Stomach smooth muscle (tissue), 2 donors: ENCODE measurements around the gene PARL.

Source experiments
- H3K27ac ChIP-seq: one replicate; pipeline ENCODE4 v1.7.0; 2013; ENCODE audit warnings: mild to moderate bottlenecking, low read length, inconsistent platforms
- H3K27me3 ChIP-seq, 2 donors: one replicate each; pipeline ENCODE4 v1.7.0; 2013; ENCODE audit warnings: low read length in 2 of 2; ENCODE audit not compliant: insufficient read depth in 2 of 2, control insufficient read depth in 1 of 2
- H3K36me3 ChIP-seq, 2 donors: one replicate each; pipeline ENCODE4 v1.7.0; 2013; ENCODE audit warnings: low read length in 2 of 2; ENCODE audit not compliant: control insufficient read depth in 2 of 2, insufficient read depth in 2 of 2
- H3K4me1 ChIP-seq: one replicate; pipeline ENCODE4 v1.7.0; 2013; ENCODE audit warnings: low read length; ENCODE audit not compliant: control insufficient read depth, insufficient read depth
- H3K4me3 ChIP-seq, 2 donors: one replicate each; pipeline ENCODE4 v1.7.0; 2013; ENCODE audit warnings: low read length in 2 of 2
- H3K9ac ChIP-seq, 2 donors: one replicate each; pipeline ENCODE4 v1.7.0; 2013; ENCODE audit warnings: low read length in 2 of 2, mild to moderate bottlenecking in 1 of 2
- H3K9me3 ChIP-seq, 2 donors: one replicate each; pipeline ENCODE4 v1.7.0; 2013; ENCODE audit warnings: low read length in 2 of 2; ENCODE audit not compliant: control insufficient read depth in 2 of 2
- donor health status: healthy.
- donor health status: Pancreatic carcinoma.

Gene PARL

GRCh38 chr3:183808355-183808754 is 76.3 kb downstream of the PARL start:
- no peak overlapping the region for H3K27ac ChIP-seq

DNA sequence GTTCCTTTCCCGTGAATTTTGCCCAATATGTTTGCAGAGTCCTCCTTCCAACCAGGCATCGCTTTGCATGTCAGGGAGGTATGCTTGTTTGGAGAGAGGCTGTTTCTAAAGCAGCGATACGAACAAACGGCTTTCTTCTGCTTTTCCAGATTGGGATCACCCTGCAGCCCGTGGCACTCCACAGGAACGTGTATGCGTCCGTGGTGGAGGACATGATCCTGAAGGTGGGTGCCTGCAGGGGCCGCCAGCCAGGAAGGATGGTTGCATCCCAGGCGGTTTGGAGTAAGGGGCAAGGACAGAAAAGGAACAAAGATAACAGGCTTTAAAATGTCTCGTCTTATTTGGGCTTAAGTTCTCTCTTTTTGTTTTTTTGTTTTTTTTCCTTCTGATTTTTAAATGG is 76.8 kb downstream of the PARL start:
- H3K9ac ChIP-seq, result no peak overlapping the region
- no peak overlapping the region for H3K27ac ChIP-seq
- H3K4me1 ChIP-seq, result no peaks in the 10 kb centered on the region
- H3K9me3 ChIP-seq, result no peaks in the 10 kb centered on the region
- no peaks in the 10 kb centered on the region for H3K27me3 ChIP-seq
- H3K4me3 ChIP-seq, result no peak overlapping the region
- H3K36me3 ChIP-seq, result peaks cover 60% of the 10 kb centered on the region in 2 donors

More at GRCh38 chr3:183808355-183808754, 76.3 kb downstream of the PARL start:
- Histone ChIP-seq H3K9me3 (no peaks in the 10 kb centered on the region), H3K4me1 (no peaks in the 10 kb centered on the region), H3K9ac (no peak overlapping the region), H3K27me3 (no peaks in the 10 kb centered on the region), H3K36me3 (peaks cover 56 to 57% of the 10 kb centered on the region in 2 donors), H3K4me3 (no peak overlapping the region)

- no peaks in the 10 kb centered on the region for H3K27me3 ChIP-seq
- no peak overlapping the region for H3K4me3 ChIP-seq
- no peaks in the 10 kb centered on the region for H3K9me3 ChIP-seq
- H3K9ac ChIP-seq, result no peak overlapping the region
- no peak overlapping the region for H3K27ac ChIP-seq
- peaks cover 62% of the 10 kb centered on the region in 2 donors for H3K36me3 ChIP-seq
- no peaks in the 10 kb centered on the region for H3K4me1 ChIP-seq
These were observed 77.4 kb downstream of the PARL start for GRCh38 chr3:183807209-183807728.

GRCh38 chr3:183802989-183803388 is 81.7 kb downstream of the PARL start:
- H3K4me1 ChIP-seq, result no peaks in the 10 kb centered on the region
- H3K9ac ChIP-seq, result no peak overlapping the region
- H3K4me3 ChIP-seq, result no peak overlapping the region
- H3K27me3 ChIP-seq, result no peaks in the 10 kb centered on the region
- H3K36me3 ChIP-seq, result peaks cover 68 to 70% of the 10 kb centered on the region in 2 donors
- no peaks in the 10 kb centered on the region for H3K9me3 ChIP-seq
- H3K27ac ChIP-seq, result no peak overlapping the region

DNA sequence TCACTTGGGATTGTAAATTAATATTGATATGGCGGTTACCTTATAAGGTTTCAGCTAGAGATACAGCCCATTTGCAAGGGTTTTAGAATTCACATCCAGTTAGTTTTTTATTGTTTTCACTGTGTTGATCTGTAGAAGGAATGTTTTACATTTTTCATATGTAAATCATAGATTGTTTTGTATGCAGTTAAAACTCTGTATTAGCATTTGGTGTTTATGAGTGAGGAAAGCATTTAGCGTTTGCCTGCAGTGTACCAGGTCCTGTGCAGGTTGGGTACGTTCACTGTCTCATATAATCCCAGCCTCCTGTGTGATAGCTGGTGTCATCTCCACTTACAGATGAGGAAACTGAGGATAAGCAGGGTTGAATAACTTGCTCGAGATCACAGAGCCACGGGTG is 83.1 kb downstream of the PARL start:
- Histone ChIP-seq H3K4me3 (no peak overlapping the region), H3K27me3 (no peaks in the 10 kb centered on the region), H3K4me1 (no peaks in the 10 kb centered on the region), H3K9ac (no peak overlapping the region), H3K27ac (no peak overlapping the region), H3K9me3 (no peaks in the 10 kb centered on the region), H3K36me3 (peaks cover 58 to 60% of the 10 kb centered on the region in 2 donors)

GRCh38 chr3:183800243-183800863 is 84.3 kb downstream of the PARL start:
- Histone ChIP-seq H3K9ac (no peak overlapping the region), H3K9me3 (no peaks in the 10 kb centered on the region), H3K36me3 (peaks cover 50 to 51% of the 10 kb centered on the region in 2 donors), H3K27ac (no peak overlapping the region), H3K27me3 (no peaks in the 10 kb centered on the region), H3K4me1 (no peaks in the 10 kb centered on the region), H3K4me3 (no peak overlapping the region)

GRCh38 chr3:183799461-183799860 is 85.2 kb downstream of the PARL start:
- no peak overlapping the region for H3K9ac ChIP-seq

DNA sequence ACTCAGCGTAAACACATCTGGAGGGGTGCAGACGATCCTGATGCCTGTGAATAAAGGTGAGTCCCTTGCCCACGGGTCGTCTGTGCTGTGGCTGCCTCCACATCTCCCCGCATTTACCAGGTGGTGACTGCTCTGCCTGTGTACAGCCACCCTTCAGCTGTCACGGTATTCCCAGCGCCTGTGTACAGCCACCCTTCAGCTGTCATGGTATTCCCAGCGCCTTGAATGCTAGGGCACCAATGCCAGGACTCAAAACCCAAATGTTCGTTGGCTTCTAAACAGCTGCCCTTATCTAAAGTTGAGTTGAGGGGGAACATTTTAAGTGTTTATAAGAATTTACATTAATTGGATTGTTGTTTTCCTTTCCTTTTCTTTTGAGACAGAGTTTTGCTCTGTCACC is 86.7 kb downstream of the PARL start:
- no peaks in the 10 kb centered on the region for H3K27me3 ChIP-seq
- H3K27ac ChIP-seq, result no peak overlapping the region
- no peaks in the 10 kb centered on the region for H3K9me3 ChIP-seq
- H3K36me3 ChIP-seq, result peaks cover 41 to 43% of the 10 kb centered on the region in 2 donors
- no peaks in the 10 kb centered on the region for H3K4me1 ChIP-seq
- H3K4me3 ChIP-seq, result no peak overlapping the region
- H3K9ac ChIP-seq, result no peak overlapping the region

More at GRCh38 chr3:183799461-183799860, 85.2 kb downstream of the PARL start:
- H3K27ac ChIP-seq, result no peak overlapping the region
- H3K4me3 ChIP-seq, result no peak overlapping the region
- H3K4me1 ChIP-seq, result no peaks in the 10 kb centered on the region
- H3K9me3 ChIP-seq, result no peaks in the 10 kb centered on the region
- H3K36me3 ChIP-seq, result peaks cover 47 to 50% of the 10 kb centered on the region in 2 donors
- no peaks in the 10 kb centered on the region for H3K27me3 ChIP-seq

GRCh38 chr3:183796372-183796771 is 88.3 kb downstream of the PARL start:
- H3K4me3 ChIP-seq, result no peak overlapping the region
- peaks cover 29 to 34% of the 10 kb centered on the region in 2 donors for H3K36me3 ChIP-seq
- no peaks in the 10 kb centered on the region for H3K4me1 ChIP-seq
- H3K27ac ChIP-seq, result no peak overlapping the region
- no peak overlapping the region for H3K9ac ChIP-seq
- H3K9me3 ChIP-seq, result no peaks in the 10 kb centered on the region
- no peaks in the 10 kb centered on the region for H3K27me3 ChIP-seq

GRCh38 chr3:183794452-183794851 is 90.2 kb downstream of the PARL start:
- Histone ChIP-seq H3K36me3 (peaks cover 31% of the 10 kb centered on the region in 2 donors), H3K4me3 (no peak overlapping the region), H3K27ac (no peak overlapping the region), H3K9me3 (no peaks in the 10 kb centered on the region), H3K9ac (no peak overlapping the region), H3K27me3 (no peaks in the 10 kb centered on the region), H3K4me1 (no peaks in the 10 kb centered on the region)

GRCh38 chr3:183792976-183793375 is 91.7 kb downstream of the PARL start:
- Histone ChIP-seq H3K27ac (no peak overlapping the region), H3K4me3 (no peak overlapping the region), H3K27me3 (no peaks in the 10 kb centered on the region), H3K36me3 (peaks cover 18 to 20% of the 10 kb centered on the region in 2 donors), H3K9me3 (no peaks in the 10 kb centered on the region), H3K4me1 (no peaks in the 10 kb centered on the region), H3K9ac (no peak overlapping the region)
